ENCODE measurements around the gene BNIP5. TPM values are rescaled to one million over a fixed set of nuclear protein-coding genes. Genes with fewer than 3 reads are reported as not detected.

Gene BNIP5
- total RNA-seq: not detected in 2 replicates

DNA sequence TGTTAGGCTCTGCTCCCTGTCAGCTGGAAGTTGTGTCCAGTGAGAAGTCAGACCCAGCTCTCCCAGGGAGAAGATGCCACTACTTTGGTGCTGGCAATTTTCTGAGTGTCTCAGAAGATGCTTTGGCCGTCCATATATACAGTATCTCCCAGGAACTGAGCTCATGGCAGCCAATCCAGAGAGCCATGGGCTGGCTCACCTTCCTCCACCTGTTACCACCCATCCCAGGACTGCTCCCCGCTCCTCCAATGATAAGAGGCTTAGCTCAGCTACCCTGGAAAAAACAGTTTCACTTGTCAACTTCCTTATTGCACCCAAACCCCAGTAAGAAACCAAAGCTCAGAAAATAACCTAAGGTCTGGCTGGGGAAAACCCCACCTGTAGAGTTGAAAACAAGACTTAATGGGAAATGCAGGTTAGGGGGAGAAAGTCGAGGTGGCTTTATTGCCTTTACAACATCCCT is at the start of gene BNIP5:
Gene BNIP5, minus strand, starts transcription at position 110 of the 463 bp plus-strand sequence. CDS start 6,198 bp downstream, outside the sequence.

DNA sequence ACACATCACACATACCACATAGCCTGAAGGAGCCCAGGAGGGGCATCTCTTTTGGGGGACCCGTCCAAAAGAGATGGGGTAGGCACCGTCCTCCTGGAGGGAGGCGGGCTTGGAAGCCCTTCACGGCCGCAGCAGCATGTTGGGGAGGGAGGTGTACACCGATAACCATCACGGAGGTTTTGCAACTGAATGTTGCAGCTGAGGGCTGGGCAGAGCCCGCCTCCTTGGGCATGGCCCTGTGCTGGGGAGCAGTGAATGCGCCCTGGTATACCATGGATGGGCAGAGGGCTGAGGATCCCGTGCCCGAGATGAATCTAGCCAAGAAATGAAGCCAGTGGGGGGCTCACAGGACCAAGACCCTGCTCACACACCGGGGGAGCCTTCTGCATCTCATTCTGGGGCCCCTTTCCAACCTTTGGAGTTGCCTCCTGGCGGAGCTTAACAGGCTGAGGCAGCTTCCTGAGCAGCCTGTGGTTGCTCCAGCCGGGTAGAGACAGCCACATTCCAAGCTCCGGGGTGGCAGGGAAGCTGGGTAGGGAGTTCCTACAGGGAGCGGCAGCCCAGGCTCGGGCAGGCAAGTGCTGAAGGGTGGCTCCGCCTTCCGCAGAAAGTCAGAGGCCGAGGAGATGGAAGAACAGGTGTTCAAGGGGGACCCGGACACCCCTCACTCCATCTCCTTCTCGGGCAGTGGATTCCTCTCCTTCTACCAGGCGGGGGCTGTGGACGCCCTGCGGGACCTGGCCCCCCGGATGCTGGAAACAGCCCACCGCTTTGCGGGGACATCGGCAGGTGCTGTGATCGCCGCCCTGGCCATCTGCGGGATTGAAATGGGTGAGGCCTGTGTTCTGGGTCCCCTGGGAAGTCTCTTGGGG is 66.6 kb downstream of the BNIP5 start, which contains the start of gene PNPLA1:
Gene PNPLA1, plus strand, starts transcription at position 227 of the 872 bp plus-strand sequence. Its CDS starts 400 bp downstream, at position 627.

Other genes starting within 250 kb of the BNIP5 start
- gene MAPK13, start 206.4 kb downstream of the BNIP5 start, total RNA-seq: 12.5 and 21.9 TPM in 2 replicates
- gene BRPF3, start 140.1 kb downstream of the BNIP5 start, total RNA-seq: 22.5 and 37.6 TPM in 2 replicates
- 0.14 TPM in 1 of 2 replicates, not detected in the other for gene PNPLA1, start 66.8 kb downstream of the BNIP5 start, total RNA-seq
- gene ETV7, start 50.8 kb upstream of the BNIP5 start, total RNA-seq: 0.29 and 0.88 TPM in 2 replicates
- not detected in 2 replicates for gene PXT1, start 106.0 kb upstream of the BNIP5 start, total RNA-seq
- gene KCTD20, start 106.1 kb upstream of the BNIP5 start, total RNA-seq: 34.1 and 74.6 TPM in 2 replicates
- gene STK38, start 210.6 kb upstream of the BNIP5 start, total RNA-seq: 21.4 and 24.6 TPM in 2 replicates